ENCODE results near the gene MDFI.
"Not testable (repeated sequence)": the region's sequence is repeated elsewhere in the genome, so short reads cannot be mapped to it uniquely, and the experiment has no call there.

MDFI gene

DNA sequence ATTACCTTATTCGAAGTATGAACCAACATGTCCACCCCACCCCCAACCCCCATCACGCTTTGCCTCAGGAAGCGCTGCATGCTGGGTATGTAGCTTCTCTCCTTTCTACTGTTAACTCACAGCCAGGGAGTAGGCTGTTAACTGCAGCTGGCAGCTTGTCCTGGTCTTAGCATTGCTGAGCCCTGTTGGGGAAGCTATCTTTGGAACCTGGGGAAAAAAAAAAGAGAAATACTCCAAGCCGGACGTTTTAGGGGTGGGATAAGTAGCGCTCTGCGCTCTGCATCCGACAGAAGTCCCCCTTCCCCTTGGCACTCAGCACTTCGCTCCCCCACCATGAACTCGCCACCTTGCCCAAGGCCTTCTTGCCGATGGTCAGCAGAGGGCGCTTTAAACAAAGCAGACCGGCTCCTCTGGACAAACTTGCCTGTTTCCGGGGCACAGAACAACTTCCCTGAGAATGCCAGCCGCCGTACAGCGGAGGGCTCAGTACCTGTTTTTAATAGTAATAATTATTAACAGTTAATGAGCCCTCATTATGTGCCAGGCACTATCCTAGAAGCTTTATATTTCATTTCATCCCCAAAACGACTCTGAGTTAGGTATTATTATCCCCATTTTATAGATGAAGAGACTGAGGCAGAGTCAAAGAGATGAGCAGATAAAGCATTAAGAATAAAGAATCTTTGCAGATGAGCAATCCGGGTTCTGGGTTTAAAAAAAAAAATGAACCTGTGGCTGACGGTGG, 35.2 kb upstream of the MDFI start:
- peak; percentile 66 to 73 for DNase-seq

DNA sequence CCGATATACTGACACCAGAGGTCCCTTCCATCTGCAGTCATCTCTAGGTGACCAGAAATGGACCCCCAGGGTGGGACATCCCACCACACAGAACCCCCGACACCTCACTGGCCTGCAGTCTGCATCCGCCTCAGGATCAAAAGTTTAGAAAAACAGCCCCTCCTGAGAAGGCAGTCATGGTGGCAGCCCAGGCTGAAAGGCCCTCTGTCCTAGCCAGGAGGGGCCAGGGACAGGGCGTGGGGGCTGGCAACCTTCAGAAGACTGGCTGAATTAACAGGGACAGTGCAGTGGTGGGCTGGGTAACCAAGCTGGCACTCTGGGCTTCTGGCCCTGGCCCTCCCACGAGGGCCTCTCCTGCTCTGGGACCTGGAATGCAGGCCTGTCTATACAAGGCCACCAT, 34.3 kb upstream of the MDFI start:
- DNase-seq = no peak

DNA sequence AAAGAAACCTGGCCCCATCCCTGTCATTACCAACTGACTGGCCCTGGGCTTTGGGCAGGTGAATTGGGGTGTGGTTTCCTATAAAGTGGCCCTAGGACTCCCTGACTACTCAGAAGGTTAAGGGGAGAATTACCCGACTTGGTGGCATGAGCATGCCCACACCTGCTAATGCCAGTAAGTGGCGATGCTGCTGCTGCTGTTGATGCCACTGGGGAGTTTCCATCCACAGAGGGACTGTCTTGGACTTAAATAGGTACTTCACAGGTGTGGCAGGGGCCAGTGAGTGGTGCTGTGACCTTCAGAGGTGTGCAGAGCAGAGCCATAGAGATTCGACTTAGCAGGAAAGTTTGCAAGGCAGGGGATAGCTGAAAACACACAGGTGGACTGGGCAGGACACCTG, 32.6 kb upstream of the MDFI start:
- no peak for DNase-seq

DNA sequence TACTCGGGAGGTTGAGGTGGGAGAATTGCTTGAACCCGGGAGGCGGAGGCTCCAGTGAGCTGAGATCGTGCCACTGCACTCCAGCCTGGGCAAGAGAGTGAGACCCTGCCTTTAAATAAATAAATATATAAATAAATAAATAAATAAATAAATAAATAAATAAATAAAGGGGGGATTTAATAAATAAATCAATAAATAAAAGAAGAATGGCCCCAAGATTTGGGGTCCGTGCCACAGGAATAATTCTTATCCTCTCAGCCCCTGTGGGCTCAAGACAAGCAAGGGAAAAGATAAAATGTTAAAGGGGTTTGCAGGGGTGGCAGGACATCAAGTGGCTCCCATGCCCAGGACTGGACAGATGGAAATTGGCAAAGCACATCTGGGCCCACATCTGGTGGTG, 31.2 kb upstream of the MDFI start:
- no peak for DNase-seq

DNA sequence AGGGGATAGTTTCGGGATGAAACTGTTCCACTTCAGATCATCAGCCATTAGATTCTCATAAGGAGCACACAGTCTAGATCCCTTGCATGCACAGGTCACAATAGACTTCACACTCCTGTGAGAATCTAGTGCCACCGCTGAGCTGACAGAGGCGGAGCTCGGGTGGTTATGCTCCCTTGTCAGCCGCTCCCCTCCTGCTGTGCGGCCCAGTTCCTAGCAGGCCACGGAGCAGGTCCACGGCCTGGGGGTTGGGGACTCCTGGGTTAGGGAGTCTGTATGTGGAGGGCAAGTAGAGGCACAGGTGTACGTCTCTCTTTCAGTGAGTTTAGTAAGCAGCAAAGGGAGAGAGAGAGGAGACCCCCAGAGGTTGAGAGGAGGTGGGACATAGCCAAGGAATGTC, 30.5 kb upstream of the MDFI start:
- no peak for DNase-seq

DNA sequence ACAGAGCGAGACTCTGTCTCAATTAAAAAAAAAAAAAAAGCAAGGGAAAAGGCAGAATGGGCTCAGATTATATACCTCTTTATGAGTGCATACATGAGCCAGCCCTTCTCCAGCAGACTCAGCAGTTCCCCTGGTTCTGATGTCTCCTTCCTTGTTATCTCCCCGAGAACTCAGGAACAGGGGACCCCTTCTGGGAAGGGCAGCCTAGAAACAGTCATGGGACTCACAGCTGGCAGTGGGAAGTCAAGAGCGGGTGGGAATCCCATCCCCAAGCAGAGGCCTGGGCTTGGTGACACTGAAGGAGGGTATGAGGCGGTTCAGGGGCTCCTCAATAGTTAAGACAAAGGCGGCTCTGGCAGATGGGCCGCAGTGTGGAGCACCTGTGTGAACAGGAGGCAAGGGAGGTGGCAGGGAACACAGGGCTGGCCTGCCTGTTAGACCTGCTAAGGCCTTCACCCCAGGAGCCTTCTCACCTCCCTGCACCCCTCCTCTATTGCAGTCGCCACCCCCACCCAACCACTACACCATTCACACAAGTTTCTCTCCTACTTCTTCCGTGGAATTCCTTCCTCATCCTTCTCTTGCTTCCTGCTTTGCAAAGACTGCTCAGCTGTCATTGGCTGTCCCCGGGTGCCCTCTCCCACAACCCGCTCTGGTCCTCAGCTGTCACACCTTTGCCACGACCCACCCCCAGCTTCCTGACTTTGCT, 29.7 kb upstream of the MDFI start:
- no peak for DNase-seq

DNA sequence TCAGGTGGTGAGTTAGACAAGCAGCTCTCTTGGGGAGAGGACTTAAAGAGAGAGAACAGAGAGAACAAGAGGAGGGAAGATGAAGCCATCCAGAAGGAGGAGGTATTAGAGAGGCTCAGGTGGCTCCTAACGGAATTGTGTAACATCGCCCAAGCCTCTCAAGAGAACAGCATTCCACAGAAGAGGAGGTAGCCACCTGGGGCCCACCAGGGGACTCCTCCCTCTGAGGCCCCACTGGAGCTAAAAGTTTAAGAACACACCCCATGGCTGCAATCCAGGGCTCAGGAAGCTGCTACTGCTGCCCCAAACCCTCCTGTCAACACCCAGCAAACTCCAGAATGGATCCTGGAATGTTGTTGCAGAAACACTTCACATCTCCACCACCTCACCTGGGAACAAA, 23.6 kb upstream of the MDFI start:
- no peak for DNase-seq

DNA sequence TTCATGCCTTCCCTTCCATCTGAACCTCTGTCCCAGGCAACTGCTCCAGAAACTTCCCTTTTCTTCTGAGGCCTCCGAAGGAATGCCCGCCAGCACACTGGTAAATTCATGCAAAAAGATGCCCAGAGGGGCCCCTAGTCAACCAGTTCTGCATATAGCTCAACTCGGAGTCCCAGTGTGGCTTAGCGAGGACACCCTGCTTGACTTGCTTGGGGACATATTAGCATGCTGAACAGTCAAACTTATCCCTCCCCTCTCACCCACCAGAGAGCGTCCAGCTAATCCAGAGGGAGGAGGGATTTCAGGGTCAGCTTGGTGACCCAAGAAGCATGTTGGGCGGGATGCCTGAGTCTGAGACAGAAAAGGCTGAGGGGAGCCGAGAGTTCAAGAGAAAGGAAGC, 23.0 kb upstream of the MDFI start:
- no peak for DNase-seq

DNA sequence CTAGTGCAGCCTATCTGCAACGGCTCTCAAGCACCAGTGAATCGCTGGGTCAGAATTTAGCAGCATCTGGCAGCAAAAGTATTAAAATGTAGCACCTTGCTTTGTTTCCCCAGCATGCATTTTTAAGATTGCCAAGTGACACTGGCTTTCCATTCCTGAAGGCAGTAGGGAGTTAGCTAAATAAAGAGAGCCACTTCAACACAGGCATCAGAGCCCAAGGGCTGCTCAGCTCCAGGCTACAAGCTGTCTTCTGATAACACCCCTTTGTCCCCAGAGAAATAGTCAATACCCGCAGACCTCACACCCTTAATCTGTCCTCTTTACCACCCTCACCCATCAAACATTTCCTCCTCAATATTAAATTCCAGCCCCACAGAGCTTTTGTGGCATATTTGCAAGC, 19.7 kb upstream of the MDFI start:
- DNase-seq = no peak

DNA sequence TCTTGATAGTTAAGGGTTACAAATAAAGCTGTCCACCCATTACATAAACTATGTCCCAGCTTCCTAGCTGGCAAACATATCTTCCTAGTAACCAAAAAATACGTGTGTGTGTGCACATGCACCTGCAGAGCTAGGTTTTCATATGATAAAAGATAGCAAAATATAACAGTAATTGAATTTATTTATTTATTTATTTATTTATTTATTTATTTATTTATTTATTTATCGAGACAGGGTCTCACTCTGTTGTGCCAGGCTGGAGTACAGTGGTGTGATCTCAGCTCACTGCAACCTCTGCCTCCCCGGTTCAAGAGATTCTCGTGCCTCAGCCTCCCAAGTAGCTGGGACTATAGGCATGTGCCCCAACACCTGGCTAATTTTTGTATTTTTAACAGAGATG, 19.1 kb upstream of the MDFI start:
- not testable (repeated sequence) for DNase-seq

DNA sequence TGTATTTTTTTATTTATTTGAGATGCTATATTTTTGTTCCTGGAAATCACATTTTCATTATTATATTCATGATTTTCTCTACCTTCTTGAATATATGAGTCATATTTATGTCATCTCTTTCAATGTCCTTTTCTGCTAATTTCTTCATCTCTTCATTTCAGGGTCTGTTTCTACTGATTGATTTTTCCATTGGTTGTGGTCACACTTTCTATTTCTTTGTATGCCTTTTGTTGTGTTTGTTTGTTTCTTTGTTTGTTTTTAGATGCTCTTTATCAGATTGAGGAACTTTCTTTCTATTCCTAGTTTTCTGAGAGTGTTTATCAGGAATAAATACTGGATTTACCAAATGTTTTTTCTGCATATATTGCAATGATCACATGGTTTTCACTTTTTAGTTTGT, 16.9 kb upstream of the MDFI start:
- DNase-seq = no peak

DNA sequence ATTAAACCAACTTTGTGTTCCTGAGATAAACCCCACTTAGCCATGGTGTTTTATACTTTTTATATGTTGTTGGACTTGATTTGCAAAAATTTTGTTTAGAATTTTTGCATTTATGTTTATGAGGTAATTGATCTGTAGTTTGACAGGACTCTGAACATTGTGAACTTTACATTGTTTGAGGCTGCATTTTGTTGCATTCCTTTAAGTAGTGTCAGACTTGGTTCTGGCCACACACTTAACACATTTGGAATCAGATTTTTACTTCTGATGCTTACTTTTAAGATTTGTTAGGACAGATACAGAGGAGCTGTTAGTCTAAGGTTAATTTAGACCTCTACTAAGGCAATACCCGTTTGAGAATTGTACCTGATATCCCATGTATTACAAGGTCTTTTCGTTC, 16.5 kb upstream of the MDFI start:
- DNase-seq = no peak

DNA sequence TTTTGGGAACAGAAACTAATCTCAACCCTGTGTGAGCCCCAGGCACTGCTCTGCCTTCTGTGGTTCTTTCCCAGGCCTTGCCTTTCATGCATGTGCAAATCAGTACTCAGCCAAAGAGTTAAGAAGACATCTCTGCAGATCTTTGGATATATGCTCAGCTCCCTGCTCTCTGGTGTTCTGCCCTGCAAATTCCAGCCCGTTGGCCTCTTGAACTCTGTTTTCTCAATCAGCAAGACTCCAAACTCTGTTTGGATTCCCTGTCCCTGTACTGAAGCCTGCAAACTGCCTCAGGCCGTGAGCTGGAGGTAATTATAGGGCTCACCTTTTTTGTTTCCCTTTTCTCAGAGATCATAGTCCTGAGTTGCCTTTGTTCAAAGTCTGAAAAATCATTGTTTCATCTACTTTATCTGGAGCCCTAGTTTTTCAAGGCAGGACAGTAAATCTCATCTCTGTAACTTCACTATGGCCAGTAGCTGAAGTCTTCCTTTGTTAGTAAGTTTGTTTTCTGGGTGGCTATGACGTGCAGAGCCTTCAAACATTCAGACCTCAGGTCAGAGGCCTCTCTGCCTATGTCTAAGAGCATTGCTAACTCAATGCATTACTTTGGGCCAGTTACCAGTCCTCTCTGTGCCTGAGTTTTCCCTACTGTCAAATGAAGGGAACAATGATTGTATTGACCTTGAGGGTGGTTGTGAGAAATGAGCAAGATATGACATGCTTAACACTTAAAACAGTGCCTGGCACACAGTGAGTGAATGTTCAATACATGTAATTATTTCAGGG, 15.9 kb upstream of the MDFI start:
- DNase-seq = no peak

DNA sequence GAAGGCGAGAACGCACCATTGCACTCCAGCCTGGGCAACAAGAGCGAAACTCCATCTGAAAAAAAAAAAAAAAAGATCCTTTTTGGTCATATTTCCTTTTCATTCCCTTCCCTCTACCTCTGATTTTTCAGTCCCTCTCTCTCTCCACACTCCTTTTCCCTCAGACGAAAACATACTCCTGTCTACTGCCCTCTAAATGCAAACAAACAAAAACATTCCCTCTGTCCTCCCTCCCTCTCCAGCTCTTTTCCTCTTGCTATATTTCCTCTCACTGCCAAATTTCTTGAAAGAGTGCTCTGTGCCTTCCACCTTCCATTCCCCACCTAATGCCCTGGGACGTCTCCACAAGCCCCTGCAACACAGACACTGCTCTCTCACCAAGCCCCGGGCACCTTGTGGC, 14.9 kb upstream of the MDFI start:
- no peak for DNase-seq

DNA sequence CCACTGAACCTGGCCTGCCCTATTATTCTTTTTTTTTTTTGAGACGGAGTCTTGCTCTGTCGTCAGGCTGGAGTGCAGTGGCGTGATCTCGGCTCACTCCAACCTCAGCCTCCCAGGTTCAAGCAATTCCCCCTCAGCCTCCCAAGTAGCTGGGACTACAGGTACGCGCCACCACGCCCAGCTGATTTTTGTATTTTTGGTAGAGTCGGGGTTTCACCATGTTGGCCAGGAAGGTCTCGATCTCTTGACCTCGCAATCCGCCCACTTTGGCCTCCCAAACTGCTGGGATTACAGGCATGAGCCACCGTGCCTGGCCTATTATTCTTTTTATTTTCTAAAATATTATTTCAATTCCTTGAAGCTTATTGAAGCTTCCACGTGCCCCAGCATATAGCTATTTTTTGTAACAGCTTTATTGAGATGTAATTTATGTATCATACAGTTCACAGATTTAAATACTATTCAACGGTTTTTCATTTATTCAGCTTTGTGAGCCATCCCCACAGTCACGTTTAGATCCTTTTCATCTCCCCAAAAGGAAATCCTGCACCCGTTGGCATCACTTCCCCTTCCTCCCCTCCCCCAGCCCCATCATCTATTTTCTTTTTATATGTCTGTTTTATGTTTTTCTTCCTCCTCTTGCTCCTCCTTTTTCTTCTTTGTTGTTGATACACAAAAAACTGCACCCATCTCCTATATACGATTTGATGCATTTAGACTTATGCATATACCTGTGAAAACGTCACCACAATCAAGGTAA, 13.5 kb upstream of the MDFI start:
- DNase-seq = no peak

DNA sequence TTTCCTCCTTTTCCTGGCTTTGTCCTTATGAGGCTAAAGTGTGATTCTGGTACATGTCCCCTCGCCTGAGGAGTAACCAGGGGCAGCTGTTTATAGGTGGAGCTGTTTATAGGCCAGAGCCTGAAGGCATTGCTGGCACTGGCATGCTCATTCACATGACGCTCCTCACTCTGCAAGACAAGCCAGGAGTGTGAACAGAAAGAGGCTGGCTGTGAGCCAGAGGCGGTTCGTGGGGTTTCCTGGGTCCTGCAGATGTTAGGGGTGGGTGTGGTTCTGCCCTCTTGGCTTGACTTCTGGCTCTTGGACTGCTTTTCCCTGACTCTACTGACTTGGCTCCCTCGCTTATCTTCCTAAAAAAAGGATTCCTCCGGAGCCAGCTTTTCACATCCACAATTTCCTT, 12.8 kb upstream of the MDFI start:
- no peak for DNase-seq

DNA sequence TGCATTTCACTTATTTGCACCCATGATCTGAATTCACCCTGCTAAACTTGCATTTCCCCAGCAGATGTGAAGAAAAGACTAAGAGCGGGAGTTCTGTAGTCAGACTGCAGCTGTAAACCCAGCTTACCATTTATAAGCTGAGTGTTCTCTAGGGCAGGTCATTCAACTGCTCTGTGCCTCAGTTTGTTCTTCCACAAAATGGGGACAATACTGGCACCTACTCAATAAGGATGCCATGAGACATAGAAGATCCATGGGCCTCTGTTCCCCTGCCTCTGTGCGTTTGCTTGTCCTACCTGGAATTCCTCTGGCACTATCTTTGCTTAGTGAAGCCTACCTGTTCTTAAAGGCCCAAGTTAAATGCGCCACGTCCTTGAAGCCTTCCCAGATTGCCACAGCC, 12.2 kb upstream of the MDFI start:
- no peak for DNase-seq

DNA sequence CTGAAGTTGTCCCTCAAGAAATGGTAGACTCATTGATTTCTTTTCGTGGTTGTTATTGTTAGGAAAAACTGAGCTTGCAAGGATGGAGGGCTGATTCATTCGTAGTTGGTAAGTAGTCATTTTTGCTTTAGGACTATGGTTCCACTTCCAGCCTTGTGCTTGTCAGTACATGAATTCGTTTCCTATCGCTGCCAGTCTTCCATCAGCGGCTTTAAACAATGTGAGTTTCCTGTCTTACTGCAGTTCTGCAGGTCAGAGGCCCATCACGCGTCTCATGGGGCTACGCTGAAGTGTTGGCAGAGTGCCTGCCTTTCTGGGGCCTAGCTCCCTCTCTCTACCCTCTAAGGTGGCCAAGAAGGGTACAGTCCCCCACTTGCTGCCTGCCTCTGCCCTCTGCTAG, 11.4 kb upstream of the MDFI start:
- no peak for DNase-seq

DNA sequence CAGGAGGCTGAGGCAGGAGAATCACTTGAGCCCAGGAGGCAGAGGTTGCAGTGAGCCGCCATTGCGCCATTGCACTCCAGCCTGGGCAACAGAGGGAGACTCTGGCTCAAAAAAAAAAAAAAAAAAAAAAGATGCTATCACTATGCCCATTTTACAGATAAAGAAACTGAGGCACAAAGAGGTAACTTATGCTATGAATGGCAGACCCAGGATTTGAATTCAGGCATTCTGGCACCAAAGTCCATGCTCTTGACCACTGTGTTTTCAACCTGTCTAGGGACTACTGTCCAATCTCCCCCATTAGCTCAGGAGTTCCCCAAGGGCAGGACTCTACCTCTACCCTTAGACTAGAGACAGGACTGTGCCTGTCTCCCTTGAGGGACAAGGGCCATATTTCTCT, 9.1 kb upstream of the MDFI start:
- DNase-seq = no peak

DNA sequence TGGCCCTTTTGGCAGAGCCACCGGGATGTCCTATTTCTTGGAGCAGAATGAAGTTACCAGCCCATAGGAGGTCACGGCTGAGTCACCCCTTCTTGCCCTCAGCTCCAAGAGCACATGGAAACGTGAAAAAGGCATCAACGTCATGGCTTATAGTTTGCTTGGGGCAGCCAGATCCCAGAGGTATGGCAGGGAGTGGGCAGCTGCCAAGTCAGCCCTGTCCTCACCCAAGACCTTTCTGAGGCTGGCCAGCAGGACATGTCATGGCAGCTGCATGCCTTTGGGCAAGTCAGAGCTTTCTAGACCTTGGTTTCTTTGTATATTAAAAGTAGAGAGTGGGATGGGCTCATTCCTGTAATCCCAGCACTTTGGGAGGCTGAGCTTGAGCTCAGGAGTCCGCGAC, 8.2 kb upstream of the MDFI start:
- no peak for DNase-seq

DNA sequence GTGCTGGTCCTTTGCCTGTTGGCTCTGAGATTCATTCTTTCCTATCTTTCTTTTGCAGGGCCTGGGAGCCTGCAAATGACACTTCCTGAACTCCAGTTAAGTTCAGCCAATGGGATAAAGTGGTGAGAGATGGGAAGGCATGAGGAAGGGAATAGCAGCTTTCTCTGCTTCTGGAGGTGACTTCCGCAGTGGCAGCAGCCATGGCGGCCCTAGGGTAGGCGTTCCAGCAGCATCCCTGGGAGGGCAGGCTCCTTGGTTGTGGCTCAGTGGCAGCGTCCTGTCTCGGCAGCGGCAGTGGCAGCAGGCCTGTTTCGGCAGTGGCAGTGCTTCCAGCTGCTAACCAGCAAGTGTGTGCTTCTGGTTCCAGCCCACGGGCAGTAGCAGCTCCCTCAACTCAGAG, 7.3 kb upstream of the MDFI start:
- DNase-seq = no peak

DNA sequence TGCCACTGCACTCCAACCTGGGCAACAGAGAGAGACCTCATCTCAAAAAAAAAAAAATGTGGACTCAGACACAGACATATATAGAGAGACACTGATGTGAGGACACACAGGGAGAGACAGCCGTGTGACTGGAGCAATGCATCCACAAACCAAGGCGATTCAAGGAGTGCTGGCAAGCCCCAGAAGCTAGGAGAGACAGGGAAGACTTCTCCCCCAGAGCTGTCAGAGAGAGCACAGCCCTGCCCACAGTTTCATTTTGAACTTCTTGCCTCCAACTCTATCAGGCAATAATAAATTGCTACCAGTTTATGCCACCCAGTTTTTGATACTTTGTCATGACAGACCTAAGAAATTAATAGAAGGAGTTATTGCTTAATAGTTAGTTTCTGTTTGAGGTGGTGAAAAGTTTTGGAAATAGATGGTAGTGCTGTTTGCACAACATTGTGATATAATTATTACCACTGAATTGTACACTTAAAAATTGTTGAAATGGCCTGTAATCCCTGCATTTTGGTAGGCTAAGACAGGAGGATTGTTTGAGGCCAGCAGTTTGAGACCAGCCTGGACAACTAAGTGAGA, 5.1 kb upstream of the MDFI start:
- DNase-seq = no peak

DNA sequence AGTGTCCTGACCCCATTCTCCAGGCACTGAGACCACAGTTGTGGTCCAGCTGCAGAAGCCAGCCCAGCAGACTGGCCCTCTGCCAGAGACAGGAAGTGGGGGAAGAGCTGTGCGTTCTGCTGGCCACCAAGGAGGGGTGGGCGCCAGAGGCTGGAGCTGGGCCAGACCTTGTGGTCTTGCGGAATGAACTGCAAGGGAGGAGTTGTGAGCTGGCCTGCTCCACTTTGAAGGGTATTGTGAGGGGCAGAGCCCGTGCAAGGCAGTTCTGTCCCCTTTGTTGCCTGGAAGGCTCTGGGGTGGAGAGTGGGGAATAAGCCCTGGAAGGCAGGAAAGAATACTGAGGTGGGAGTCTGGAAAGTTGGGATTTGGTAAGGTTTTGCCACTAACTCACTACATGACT, 3.6 kb upstream of the MDFI start:
- no peak for DNase-seq
